Lower leg skin (tissue), 3 donors: ENCODE data around the gene SPTBN4.

Experiments used
- CTCF ChIP-seq, 3 donors: fragments of 450-650 bp; IDR thresholded peaks; one replicate each; pipeline ENCODE4 v1.5.1; 2016; ENCODE audit warnings: antibody characterized with exemption in 3 of 3, mild to moderate bottlenecking in 3 of 3, moderate library complexity in 2 of 3
- POLR2A ChIP-seq, 2 donors: fragments of 450-650 bp; IDR thresholded peaks; one replicate each; pipeline ENCODE4 v1.6.1; 2016 to 2017; ENCODE audit warnings: antibody characterized with exemption in 2 of 2, mild to moderate bottlenecking in 1 of 2, moderate library complexity in 1 of 2

DNA sequence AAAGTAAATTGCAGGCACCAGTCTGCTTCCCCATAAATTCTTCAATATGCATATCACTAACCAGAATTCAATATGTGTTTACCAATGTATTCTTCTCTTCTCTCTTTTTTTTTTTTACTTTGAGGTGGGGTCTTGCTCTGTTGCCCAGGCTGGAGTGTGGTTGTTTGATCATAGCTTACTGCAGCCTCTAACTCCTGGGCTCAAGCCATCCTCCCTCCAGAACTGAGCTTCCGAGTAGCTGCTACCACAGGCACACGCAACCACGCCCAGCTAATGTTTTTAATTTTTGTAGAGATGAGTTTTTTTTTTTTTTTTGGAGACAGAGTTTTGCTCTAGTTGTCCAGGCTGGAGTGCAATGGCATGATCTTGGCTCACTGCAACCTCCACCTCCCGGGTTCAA lies 151.2 kb downstream of the SPTBN4 start:
- TF ChIP-seq CTCF (IDR thresholded peaks at IDR 0.05) (no peak), POLR2A (IDR thresholded peaks at IDR 0.05) (no peak)
